B cell (primary cell): ENCODE measurements around the gene TEX52. TPM values are rescaled to one million over a fixed set of nuclear protein-coding genes. Genes with fewer than 3 reads are reported as not detected.
A peak's percentile ranks its signal among the peaks of the same experiment; 100 is the strongest.

Experiments
- ATAC-seq: fragments of 200-7000 bp; cut with Tn5 transposase; one replicate; pipeline ENCODE4 v1.10.0; 2021; ENCODE audit warnings: low read depth, mild to moderate bottlenecking, moderate number of reproducible peaks, moderate library complexity
- CTCF ChIA-PET: fragments of 350-600 bp; sonication (Branson Sonifier 250); formaldehyde crosslinking; loops from one replicate; lab custom pipeline; 2021; ENCODE audit warnings: antibody characterized with exemption, inconsistent platforms; lab: Charles Lee
- POLR2A ChIA-PET: fragments of 350-600 bp; sonication (Branson Sonifier 250); formaldehyde crosslinking; loops from one replicate; lab custom pipeline; 2021; ENCODE audit warnings: antibody characterized with exemption; lab: Charles Lee
- DNase-seq: peaks from one replicate; pipeline ENCODE4 v3.0.0; 2013
- H2AFZ ChIP-seq: 2 replicates; pipeline ENCODE4 v1.6.1; 2012; ENCODE audit warnings: mild to moderate bottlenecking, low read depth, low read length; ENCODE audit not compliant: insufficient read depth, poor library complexity, severe bottlenecking
- H3K27ac ChIP-seq, 2 donors: 1 replicate in 1 of 2; 2 replicates in 1 of 2; pipeline ENCODE4 v1.5.1; 2012 to 2013; ENCODE audit warnings: low read length in 2 of 2, mild to moderate bottlenecking in 2 of 2, moderate library complexity in 1 of 2
- H3K27me3 ChIP-seq, 4 experiments: fragments of 200-600 bp in 1 of 4; sonication (generic) in 1 of 4; replicated peaks in 1 of 4; 1 replicate in 2 of 4; 2 replicates in 2 of 4; pipeline versions ENCODE4 v1.6.1 to v1.7.0; 2013 to 2016; ENCODE audit warnings: low read length in 3 of 4, mild to moderate bottlenecking in 2 of 4, mixed read lengths in 1 of 4, moderate library complexity in 1 of 4; ENCODE audit not compliant: insufficient read depth in 4 of 4, control insufficient read depth in 3 of 4; ENCODE audit errors: control extremely low read depth in 1 of 4
- H3K36me3 ChIP-seq, 2 experiments: replicated peaks in 1 of 2; 1 replicate in 1 of 2; 2 replicates in 1 of 2; pipeline versions ENCODE4 v1.6.1 to v1.7.1; 2013; ENCODE audit warnings: low read length in 1 of 2; ENCODE audit not compliant: insufficient read depth in 2 of 2, control insufficient read depth in 1 of 2; ENCODE audit errors: control extremely low read depth in 1 of 2, extremely low read depth in 1 of 2
- H3K4me1 ChIP-seq, 2 donors: fragments of 200-600 bp in 1 of 2; sonication (generic) in 1 of 2; 1 replicate in 1 of 2; 2 replicates in 1 of 2; pipeline versions ENCODE4 v1.5.1 to v1.6.1; 2013 to 2017; ENCODE audit warnings: low read length in 2 of 2; ENCODE audit not compliant: control insufficient read depth in 2 of 2, insufficient read depth in 2 of 2
- H3K4me2 ChIP-seq: replicated peaks from 2 replicates; pipeline ENCODE3; 2012; ENCODE audit warnings: mild to moderate bottlenecking, low read depth, low read length; ENCODE audit not compliant: poor library complexity, severe bottlenecking
- H3K4me3 ChIP-seq, 5 experiments: fragments of 200-600 bp in 1 of 5; sonication (generic) in 1 of 5; 1 replicate in 3 of 5; 2 replicates in 2 of 5; pipeline versions ENCODE4 v1.5.1 to v1.7.0; 2011 to 2016; ENCODE audit warnings: low read length in 4 of 5, mild to moderate bottlenecking in 4 of 5, low read depth in 2 of 5, control low read depth in 1 of 5, moderate library complexity in 1 of 5; ENCODE audit not compliant: insufficient read depth in 1 of 5; ENCODE audit errors: control extremely low read depth in 1 of 5, extremely low read depth in 1 of 5
- H3K79me2 ChIP-seq: fragments of 200-600 bp; sonication (generic); one replicate; pipeline ENCODE4 v1.6.0; 2016; ENCODE audit warnings: low read length; ENCODE audit not compliant: control insufficient read depth, insufficient read depth
- H3K9ac ChIP-seq: fragments of 200-600 bp; sonication (generic); 2 replicates; pipeline ENCODE4 v1.6.1; 2017; ENCODE audit warnings: mild to moderate bottlenecking, low read length, moderate library complexity
- H3K9me3 ChIP-seq, 3 donors: one replicate each; pipeline versions ENCODE4 v1.6.1 to v1.7.1; 2013; ENCODE audit warnings: low read length in 2 of 3; ENCODE audit not compliant: control insufficient read depth in 2 of 3, insufficient read depth in 1 of 3; ENCODE audit errors: control extremely low read depth in 1 of 3
- H4K20me1 ChIP-seq: 2 replicates; pipeline ENCODE4 v1.6.0; 2012; ENCODE audit warnings: mild to moderate bottlenecking, low read length; ENCODE audit not compliant: insufficient read depth, control insufficient read depth, poor library complexity, severe bottlenecking
- H3K27ac Mint-ChIP-seq: one replicate; pipeline ENCODE4 v1.8.0; 2021; ENCODE audit warnings: mixed read lengths
- H3K27me3 Mint-ChIP-seq: one replicate; pipeline ENCODE4 v1.8.0; 2021; ENCODE audit warnings: mixed read lengths
- H3K4me1 Mint-ChIP-seq: one replicate; pipeline ENCODE4 v1.8.0; 2021; ENCODE audit warnings: mixed read lengths
- H3K4me3 Mint-ChIP-seq: one replicate; pipeline ENCODE4 v1.8.0; 2021; ENCODE audit warnings: mixed read lengths
- H3K9me3 Mint-ChIP-seq: one replicate; pipeline ENCODE4 v1.8.0; 2022; ENCODE audit warnings: mixed read lengths; ENCODE audit not compliant: insufficient read depth
- EZH2 ChIP-seq: IDR thresholded peaks from 2 replicates; pipeline ENCODE4 v1.6.1; 2012; ENCODE audit warnings: borderline replicate concordance, low read depth, mild to moderate bottlenecking, moderate library complexity, low read length; ENCODE audit not compliant: insufficient read depth, poor library complexity, severe bottlenecking
- WGBS: methylation state at CpG from one replicate; pipeline ENCODE4 v1.1.5; 2013; ENCODE audit warnings: missing lambda C conversion rate; ENCODE audit not compliant: insufficient coverage; 5-methylcytosine and 5-hydroxymethylcytosine counted together
- intact Hi-C: fragments of 100-400 bp; cut with micrococcal nuclease; formaldehyde crosslinking; loops from one replicate; pipeline ENCODE4 v1.10.0; 2022
- polyA plus RNA-seq: library from polyadenylated mRNA; depleted of rRNA; stranded (reverse); fragments of >200 nt; gene quantifications from 2 replicates; pipeline ENCODE4 v1.2.3, GENCODE V29; 2012
- total RNA-seq, 2 donors: library from RNA; stranded (reverse); fragments of 120-200 nt in 1 of 2; gene quantifications; 1 replicate in 1 of 2; 2 replicates in 1 of 2; pipeline versions ENCODE4 v1.2.3 to v1.2.4, GENCODE V29; 2013 to 2022
- TF ChIP-seq, protein P1 (sequence below): fragments of 200-600 bp; IDR thresholded peaks from one replicate; pipeline ENCODE4 v1.8.0; 2022; ENCODE audit warnings: antibody characterized with exemption, mild to moderate bottlenecking

The TEX52 gene
- total and polyA plus RNA-seq, 2 donors (not counting 1 experiment from before 2014, with no cell fraction given), result not detected

DNA sequence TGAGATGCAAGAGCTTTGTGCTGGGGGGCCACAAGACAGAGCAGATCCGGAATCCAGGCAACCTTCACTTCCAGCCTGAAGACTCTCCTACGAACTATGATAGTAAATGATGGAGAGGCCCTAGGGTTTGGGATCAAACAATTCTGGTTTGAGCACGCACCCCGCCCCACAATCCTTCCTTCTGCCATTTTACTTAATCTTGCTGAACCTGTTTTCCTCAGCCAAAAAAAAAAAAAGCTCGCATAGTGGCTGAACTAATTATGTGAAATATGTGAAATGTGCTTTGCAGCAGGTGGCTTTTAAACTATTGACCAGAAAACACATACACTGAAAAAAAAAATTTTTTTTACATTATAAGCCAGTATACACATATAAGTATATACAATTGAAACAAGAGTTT lies 45.0 kb downstream of the TEX52 start:
- H3K27me3 Mint-ChIP-seq, result no peaks in the 10 kb centered on the region
- ATAC-seq, result no peak
- H3K4me1 ChIP-seq, result peaks cover 14 to 16% of the 10 kb centered on the region in 2 donors
- DNase-seq, result no peak
- peak overlapping the region; percentile 79 to 90 for H3K27ac ChIP-seq
- no peaks in the 10 kb centered on the region for H3K9me3 ChIP-seq
- H3K36me3 ChIP-seq, result peaks cover 0 to 1% of the 10 kb centered on the region in 2 experiments
- H3K4me3 Mint-ChIP-seq, result peak overlapping the region; percentile 68
- peak overlapping the region; percentile 87 for H3K9ac ChIP-seq
- POLR2A ChIA-PET, result interaction anchor here (0.7 to 1.6 kb wide), 2 partner anchors 16 to 1020 kb away, joined by 5 to 17 read pairs; partner anchors contain the start of gene FKBP4
- H3K79me2 ChIP-seq, result peaks cover 48% of the 10 kb centered on the region
- peaks cover 29% of the 10 kb centered on the region for H3K4me1 Mint-ChIP-seq
- CTCF ChIA-PET, result no interaction called here
- 100% methylated on average over 1 of the region's 5 CpGs for WGBS
- peak overlapping the region; percentile 56 to 99 (median 87) for H3K4me3 ChIP-seq
- H3K27me3 ChIP-seq, result no peaks in the 10 kb centered on the region
- no peaks in the 10 kb centered on the region for H3K9me3 Mint-ChIP-seq
- intact Hi-C loops, result loop anchor here (1.0 to 5.0 kb wide), 5 partner anchors 18 to 1010 kb away; partner anchors contain the start of genes CRACR2A and FKBP4
- no peak overlapping the region for H3K27ac Mint-ChIP-seq
- no peak for TF ChIP-seq EZH2
- TF ChIP-seq, protein P1, sequence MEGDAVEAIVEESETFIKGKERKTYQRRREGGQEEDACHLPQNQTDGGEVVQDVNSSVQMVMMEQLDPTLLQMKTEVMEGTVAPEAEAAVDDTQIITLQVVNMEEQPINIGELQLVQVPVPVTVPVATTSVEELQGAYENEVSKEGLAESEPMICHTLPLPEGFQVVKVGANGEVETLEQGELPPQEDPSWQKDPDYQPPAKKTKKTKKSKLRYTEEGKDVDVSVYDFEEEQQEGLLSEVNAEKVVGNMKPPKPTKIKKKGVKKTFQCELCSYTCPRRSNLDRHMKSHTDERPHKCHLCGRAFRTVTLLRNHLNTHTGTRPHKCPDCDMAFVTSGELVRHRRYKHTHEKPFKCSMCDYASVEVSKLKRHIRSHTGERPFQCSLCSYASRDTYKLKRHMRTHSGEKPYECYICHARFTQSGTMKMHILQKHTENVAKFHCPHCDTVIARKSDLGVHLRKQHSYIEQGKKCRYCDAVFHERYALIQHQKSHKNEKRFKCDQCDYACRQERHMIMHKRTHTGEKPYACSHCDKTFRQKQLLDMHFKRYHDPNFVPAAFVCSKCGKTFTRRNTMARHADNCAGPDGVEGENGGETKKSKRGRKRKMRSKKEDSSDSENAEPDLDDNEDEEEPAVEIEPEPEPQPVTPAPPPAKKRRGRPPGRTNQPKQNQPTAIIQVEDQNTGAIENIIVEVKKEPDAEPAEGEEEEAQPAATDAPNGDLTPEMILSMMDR, result no peak
- H2AFZ ChIP-seq, result peak overlapping the region; percentile 94
- peak overlapping the region; percentile 81 for H3K4me2 ChIP-seq
- peaks cover 3% of the 10 kb centered on the region for H4K20me1 ChIP-seq

DNA sequence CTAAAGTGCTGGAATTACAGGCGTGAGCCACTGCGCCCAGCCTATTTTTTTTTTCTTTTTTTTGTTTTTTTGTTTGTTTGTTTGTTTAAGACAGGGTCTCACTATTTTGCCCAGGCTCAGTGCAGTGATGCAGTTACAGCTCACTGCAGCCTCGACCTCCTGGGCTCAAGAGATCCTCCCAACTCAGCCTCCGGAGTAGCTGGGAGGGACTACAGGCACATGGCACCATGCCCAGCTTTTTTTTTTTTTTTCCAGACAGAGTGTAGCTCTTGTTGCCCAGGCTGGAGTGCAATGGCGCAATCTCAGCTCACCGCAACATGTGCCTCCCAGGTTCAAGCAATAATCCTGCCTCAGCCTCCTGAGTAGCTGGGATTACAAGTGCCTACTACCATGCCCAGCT lies 50.1 kb downstream of the TEX52 start:
- H3K27ac ChIP-seq, result no peak overlapping the region
- peaks cover 10% of the 10 kb centered on the region for H3K79me2 ChIP-seq
- H3K27me3 Mint-ChIP-seq, result no peaks in the 10 kb centered on the region
- peaks cover 3% of the 10 kb centered on the region for H3K4me1 Mint-ChIP-seq
- H3K4me1 ChIP-seq, result peaks cover 0 to 2% of the 10 kb centered on the region in 2 donors
- no peaks in the 10 kb centered on the region for H4K20me1 ChIP-seq
- H2AFZ ChIP-seq, result no peak overlapping the region
- peaks cover 0 to 28% of the 10 kb centered on the region in 2 experiments for H3K36me3 ChIP-seq
- no peak overlapping the region for H3K27ac Mint-ChIP-seq
- CTCF ChIA-PET, result no interaction called here
- DNase-seq (no peak), ATAC-seq (no peak)
- intact Hi-C loops, result no loop called here
- no peaks in the 10 kb centered on the region for H3K9me3 Mint-ChIP-seq
- H3K9ac ChIP-seq, result no peak overlapping the region
- no peaks in the 10 kb centered on the region for H3K27me3 ChIP-seq
- no peak overlapping the region for H3K4me2 ChIP-seq
- TF ChIP-seq EZH2, result no peak
- TF ChIP-seq, protein P1, result no peak
- 95% methylated on average over 2 of the region's 6 CpGs for WGBS
- no peak overlapping the region for H3K4me3 Mint-ChIP-seq
- POLR2A ChIA-PET, result interaction anchor here (0.6 kb wide), 1 partner anchor 10 kb away, joined by 3 read pairs; no protein-coding TSS in a partner anchor
- no peaks in the 10 kb centered on the region for H3K9me3 ChIP-seq
- H3K4me3 ChIP-seq, result no peak overlapping the region
